HG02623 (cell line): ENCODE data around the gene PAFAH1B2.
"Not testable (repeated sequence)": the region's sequence is repeated elsewhere in the genome, so short reads cannot be mapped to it uniquely, and the experiment has no call there.

Experiments
- ATAC-seq: cut with Tn5 transposase; IDR thresholded peaks from one replicate; pipeline ENCODE4 v1.9.1; 2021; ENCODE audit warnings: moderate library complexity; ENCODE audit not compliant: unreplicated experiment

Gene PAFAH1B2

GRCh38 chr11:117171404-117172061 lies 27.4 kb downstream of the PAFAH1B2 start:
- no peak for ATAC-seq

GRCh38 chr11:117172724-117173421 lies 28.8 kb downstream of the PAFAH1B2 start:
- no peak for ATAC-seq

GRCh38 chr11:117175104-117175503 lies 31.0 kb downstream of the PAFAH1B2 start:
- ATAC-seq = no peak

- ATAC-seq = no peak
These were observed 31.7 kb downstream of the PAFAH1B2 start for GRCh38 chr11:117175781-117176180.

- no peak for ATAC-seq
These were observed 32.1 kb downstream of the PAFAH1B2 start for GRCh38 chr11:117176186-117176585.

GRCh38 chr11:117177534-117178209 lies 33.6 kb downstream of the PAFAH1B2 start:
- ATAC-seq = no peak

- peak; percentile 91 for ATAC-seq
These were observed 34.3 kb downstream of the PAFAH1B2 start, which contains the start of gene SIDT2 for GRCh38 chr11:117178210-117179034. SIDT2 (plus strand) TSS chr11:117178743; CDS start chr11:117179264, 521 bp downstream.

GRCh38 chr11:117179048-117179999 lies 35.2 kb downstream of the PAFAH1B2 start:
- ATAC-seq = peak; percentile 22

GRCh38 chr11:117180020-117180419 lies 35.9 kb downstream of the PAFAH1B2 start:
- ATAC-seq = no peak

- ATAC-seq = no peak
These were observed 36.8 kb downstream of the PAFAH1B2 start for GRCh38 chr11:117180661-117181585.

GRCh38 chr11:117181586-117182550 lies 37.8 kb downstream of the PAFAH1B2 start:
- no peak for ATAC-seq

- no peak for ATAC-seq
These were observed 38.5 kb downstream of the PAFAH1B2 start for GRCh38 chr11:117182551-117182935.

- not testable (repeated sequence) for ATAC-seq
These were observed 39.1 kb downstream of the PAFAH1B2 start for GRCh38 chr11:117183178-117183577.

GRCh38 chr11:117183724-117184349 lies 39.8 kb downstream of the PAFAH1B2 start:
- no peak for ATAC-seq

GRCh38 chr11:117185736-117186430 lies 41.8 kb downstream of the PAFAH1B2 start:
- no peak for ATAC-seq

- ATAC-seq = no peak
These were observed 42.3 kb downstream of the PAFAH1B2 start for GRCh38 chr11:117186431-117186761.

- no peak for ATAC-seq
These were observed 42.9 kb downstream of the PAFAH1B2 start for GRCh38 chr11:117187007-117187406.
